Mesenteric fat pad (tissue), 1 donor: ENCODE data around the gene RAD54L. TPM values are rescaled to one million over a fixed set of nuclear protein-coding genes. Genes with fewer than 3 reads are reported as not detected.
"Not testable (repeated sequence)": the region's sequence is repeated elsewhere in the genome, so short reads cannot be mapped to it uniquely, and the experiment has no call there.

ENCODE experiments used
- DNase-seq: peaks from one replicate; pipeline ENCODE4 v3.0.0-alpha.2; 2020; ENCODE audit warnings: low spot score
- long read RNA-seq: library from polyadenylated mRNA; unstranded; transcript quantifications from one replicate; pipeline ENCODE4 v2.0.0, GENCODE V29; 2020
- total RNA-seq: library from RNA; stranded (reverse); fragmentation: NEBNext Ultra II Directional; extraction: Animal tissue kit (Norgen Biotek cat#: 25700); gene quantifications from one replicate; pipeline ENCODE4 v1.2.1, GENCODE V29; 2021
- donor health status: DM: yes; HTN: yes; CAD: no.

RAD54L gene
- total RNA-seq = not detected
- long read RNA-seq, partial matches to known transcripts = 0 of 1 reads
- long read RNA-seq, other reads (novel, unspliced or antisense) = 0 of 1 reads

DNA sequence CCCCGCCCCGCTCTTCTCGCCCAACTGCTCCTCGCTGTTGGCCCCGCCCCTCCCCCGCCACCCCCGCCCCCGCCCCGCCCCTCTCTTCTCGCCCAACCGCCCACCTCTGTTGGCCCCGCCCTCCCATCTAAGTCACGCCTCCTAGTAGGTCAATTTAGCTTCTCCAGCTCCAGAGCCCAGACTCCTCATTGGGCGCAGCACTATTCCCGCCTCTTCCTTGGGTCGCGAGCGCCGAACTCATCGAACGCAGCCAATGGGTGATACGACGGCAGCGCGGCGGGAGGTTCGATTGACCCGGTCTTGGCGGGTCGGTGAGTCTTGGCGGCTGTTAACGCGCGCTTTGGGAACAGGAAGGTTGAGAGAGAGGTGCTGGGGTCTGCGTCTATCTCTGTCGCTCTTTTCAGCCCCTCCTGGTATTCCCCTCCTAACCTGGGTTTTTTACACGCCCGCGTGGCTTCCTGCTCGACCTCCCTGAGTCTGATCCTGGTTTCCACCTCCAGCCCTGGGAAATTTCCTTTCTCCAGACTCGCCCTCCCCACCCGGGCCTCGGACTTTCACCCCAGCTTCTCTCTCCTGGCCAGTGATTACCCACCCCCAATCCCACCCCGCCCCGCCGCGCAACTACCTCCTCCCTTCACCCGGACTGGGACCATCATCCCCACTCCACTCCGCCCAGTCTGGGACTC lies at the start of gene RAD54L:
TSS of gene RAD54L (plus strand) at position 328 of the 686 bp plus-strand sequence. CDS start 643 bp downstream, outside the sequence.
- peak; percentile 96 for DNase-seq

DNA sequence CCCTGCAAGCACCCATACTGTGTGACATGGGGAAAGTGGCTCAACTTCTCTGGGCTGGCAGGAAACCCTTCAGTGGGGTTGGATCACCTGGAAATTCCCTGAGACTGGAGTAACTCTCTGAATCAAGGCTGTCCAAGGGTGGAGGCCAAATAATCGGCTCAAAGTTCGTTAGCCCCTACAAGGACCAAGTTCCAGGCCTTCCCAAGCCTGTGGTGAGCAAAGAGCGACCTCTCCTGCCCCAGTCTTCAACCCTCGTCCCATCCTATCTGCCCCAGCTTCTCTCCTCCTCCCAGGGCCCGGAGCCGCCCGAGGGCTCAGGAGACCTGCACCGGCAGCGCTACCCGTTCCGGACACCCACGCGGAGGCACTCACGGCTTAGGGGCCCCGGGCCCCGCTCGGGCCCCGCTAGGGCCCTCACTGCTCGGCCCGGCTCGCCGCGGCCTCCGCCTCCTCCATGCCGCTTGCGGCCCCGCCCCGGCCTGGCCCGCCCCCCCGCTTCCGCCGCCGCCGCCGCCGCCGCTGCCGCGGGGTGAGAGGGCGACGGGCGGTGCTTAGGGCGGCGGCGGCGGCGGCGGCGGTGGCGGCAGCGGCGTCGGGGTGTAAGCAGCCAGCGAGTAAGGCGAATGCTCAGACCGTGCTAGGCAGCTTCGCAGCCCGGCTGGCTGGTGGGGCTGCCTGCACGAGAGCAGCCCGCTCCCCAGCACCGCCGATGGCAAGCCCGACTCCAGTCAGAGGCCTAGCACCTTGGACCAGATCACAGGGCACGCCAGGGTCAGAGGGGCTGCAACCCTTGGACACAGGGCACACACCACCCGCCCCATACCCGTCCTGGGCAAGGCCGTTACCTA lies 49.4 kb upstream of the RAD54L start, which contains the start of gene POMGNT1:
TSS of gene POMGNT1 (minus strand) at position 471 of the 848 bp plus-strand sequence. CDS start 613 bp downstream, outside the sequence.
- no peak for DNase-seq

DNA sequence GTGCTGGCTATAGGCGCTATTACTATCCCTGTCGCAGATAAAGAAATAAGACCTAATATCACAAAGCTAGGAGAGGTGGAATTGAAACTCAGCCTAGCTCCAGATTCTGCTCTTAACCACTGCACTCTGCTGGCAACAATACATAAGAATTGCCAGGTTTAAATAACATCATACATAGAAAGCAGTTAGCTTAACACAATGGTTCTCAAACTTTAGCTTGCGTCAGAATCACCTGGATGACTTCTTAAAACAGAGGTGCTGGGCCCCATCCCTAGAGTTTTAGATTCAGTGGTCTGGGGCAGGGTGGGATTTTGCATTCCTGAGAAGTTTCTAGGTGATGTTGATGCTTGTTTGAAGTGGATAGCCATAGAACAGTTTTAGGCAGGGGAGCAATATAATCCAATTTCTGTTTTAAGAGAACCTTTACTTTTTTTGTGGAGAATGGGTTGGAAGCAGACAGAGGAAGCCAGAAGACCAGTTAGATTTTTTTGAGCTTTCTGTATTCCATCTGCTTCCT lies 48.3 kb upstream of the RAD54L start:
- DNase-seq = no peak

DNA sequence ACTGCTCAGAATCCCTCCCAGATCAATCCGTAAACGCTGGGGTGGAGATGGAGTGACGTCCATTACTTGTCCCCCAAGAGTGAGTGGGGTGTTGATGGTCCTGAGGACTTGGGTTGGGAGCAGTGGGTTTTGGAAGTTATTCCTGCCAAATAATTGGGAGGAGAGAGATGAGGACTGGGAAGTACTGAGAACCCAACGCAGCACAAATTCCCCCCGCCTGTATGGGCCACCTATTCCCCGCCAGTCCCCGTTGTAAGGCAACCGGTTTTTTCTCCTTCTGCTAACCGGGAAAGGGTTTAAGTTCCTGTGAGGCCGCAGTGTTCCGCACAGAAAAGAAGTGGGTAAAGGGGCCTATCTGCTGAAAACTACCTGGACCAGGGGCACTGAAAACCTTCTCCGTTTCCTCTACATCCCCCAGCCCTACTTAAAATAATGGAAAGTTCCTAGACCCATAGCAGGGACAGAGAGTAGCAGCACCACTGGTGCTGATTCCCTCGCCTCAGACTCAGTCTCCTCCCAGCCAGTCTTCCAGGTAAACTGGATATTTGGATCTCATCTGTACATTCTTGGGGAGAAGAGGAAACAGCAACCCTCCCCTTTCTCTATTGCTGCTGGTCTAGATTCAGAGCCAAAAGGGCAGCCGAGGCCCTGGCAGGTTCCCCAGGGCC lies 43.7 kb upstream of the RAD54L start:
- no peak for DNase-seq

DNA sequence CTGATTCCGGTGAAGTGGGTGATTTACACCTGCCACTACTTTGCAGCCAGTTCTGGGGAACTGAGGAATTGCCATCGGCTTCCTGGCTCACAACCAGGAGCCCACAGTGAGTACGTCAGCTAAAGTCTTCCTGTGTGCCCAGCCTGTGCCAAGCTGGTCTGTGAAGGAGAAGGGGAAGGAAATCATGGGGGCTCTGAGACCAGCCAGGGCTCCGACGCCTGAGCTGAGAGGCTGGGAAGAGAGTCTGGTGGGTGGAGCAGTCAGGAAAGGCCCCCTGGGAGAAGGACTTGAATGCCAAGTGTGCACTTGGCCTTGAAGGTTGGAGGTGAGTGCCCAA lies 43.2 kb upstream of the RAD54L start:
- no peak for DNase-seq

DNA sequence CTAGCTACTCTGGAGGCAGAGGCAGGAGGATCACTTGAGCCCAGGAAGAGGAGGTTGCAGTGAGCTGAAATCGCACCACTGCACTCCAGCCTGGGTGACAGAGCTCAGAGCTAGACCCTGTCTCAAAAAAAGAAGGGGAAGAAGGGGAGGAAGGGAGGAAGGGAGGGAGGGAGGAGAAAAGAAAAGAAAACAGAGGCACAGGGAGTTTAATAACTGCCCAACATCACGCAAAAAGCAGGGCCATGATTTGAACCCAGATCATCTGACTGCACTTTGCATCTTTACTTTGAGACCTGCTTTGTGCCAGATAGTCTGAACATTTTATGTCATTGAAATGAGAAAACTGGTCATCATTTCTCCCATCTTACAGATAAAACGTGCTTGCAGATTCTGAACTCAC lies 42.4 kb upstream of the RAD54L start:
- DNase-seq = no peak

DNA sequence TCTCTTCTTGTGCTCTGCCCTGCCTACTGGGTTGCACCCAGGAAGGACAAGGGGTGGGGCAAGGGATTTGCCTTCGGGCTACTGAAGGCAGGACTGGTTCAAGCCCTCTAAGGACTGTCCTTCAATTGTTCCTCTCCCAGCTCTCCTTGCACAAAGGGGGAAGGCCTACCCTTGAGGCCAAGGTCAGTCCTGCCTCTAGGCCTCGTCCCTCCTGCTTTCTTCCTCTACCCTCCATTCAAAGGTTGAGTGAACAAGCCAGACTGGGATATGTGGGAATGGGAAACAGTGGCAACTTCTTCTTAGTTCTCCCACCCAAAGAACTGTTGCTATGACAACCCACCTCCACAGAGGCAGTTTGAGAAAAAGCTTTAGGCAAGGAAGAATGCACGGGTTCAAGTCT lies 41.8 kb upstream of the RAD54L start:
- no peak for DNase-seq

DNA sequence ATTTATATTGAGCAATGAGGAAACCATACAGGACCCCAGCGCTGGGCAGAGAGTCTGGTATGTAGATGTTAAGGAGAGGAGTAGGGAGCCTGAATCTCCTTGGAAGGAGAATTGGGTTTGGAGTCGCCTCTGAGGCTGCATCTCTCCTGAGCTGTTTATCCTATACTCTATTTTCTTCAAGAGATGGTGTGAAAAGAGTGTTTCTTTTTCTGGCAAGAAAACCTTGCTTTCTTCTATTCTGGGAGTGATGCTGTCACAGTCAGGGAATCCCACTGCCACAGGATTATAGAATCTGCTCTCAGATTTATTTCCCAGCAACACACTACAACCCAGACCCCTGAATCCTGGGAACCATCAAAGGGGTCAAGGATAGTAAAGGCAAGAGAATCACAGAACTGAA lies 41.2 kb upstream of the RAD54L start:
- DNase-seq = no peak

DNA sequence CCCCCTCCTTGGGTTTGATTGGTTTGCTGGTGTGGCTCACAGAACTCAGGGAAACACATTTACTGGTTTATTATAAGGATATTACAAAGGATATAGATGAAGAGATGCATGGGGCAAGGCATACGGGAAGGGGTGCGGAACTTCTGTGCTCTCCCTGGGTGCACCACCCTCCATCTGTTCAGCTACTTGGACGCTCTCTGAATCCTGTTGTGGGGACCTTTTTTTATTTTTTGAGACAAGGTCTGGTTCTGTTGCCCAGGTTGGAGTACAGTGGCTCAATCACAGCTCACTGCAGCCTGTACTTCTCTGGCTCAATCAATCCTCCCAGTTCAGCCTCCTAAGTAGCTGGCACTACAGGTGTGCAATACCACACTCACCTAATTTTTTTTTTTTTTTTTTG lies 37.0 kb upstream of the RAD54L start:
- no peak for DNase-seq

DNA sequence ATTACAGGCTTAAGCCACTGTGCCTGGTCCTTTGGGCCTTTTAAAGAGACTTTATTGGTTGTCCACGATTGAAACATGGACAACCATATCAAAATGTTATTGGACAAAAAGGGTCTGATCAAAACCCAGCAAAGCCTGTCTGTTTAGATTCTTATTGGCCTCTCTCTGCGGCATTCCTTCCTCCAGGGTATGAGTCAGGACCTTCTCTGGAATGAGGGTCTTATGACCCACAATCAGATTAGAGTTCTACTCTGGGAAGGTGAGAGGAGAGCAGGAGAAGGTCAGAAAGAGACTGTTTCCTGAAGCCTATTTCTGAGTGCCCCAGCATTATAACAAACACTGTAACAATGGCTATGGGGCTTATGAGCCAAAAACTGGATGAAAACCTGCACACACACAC lies 36.5 kb upstream of the RAD54L start:
- DNase-seq = no peak

DNA sequence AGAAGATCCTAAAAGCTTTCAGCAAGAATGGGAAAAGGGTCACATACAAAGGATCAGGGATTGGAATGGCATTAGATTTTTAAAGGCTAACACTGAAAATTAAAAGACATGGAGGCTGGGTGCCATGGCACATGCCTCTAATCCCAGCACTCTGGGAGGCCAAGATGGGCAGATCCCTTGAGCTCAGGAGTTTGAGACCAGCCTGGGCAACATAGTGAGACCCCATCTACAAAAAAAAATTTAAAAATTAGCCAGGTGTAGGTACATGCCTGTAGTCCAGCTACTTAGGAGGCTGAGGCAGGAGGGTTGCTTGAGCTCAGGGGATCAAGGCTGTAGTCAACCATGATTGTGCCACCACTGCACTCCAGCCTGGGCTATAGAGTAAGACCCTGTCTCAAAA lies 32.1 kb upstream of the RAD54L start:
- DNase-seq = no peak

DNA sequence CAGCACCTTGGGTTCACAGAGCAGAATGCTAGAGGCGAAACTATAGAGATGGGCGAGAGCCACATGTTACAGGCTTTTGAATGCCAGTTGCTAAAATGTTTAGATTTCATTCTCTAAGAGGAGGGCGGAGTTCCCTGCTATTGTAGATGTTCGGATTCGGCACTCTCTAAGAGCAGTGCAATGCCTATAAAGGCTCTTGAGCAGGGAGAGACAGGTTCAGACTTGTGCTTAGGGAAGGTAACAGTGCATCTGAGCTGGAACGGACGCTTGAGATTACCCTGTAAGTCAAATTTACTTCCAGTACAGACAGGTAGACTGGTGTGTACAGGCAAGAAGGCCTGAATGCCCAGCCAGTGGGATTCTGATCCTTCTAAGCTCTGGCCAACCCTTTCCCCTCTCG lies 29.1 kb upstream of the RAD54L start:
- no peak for DNase-seq

DNA sequence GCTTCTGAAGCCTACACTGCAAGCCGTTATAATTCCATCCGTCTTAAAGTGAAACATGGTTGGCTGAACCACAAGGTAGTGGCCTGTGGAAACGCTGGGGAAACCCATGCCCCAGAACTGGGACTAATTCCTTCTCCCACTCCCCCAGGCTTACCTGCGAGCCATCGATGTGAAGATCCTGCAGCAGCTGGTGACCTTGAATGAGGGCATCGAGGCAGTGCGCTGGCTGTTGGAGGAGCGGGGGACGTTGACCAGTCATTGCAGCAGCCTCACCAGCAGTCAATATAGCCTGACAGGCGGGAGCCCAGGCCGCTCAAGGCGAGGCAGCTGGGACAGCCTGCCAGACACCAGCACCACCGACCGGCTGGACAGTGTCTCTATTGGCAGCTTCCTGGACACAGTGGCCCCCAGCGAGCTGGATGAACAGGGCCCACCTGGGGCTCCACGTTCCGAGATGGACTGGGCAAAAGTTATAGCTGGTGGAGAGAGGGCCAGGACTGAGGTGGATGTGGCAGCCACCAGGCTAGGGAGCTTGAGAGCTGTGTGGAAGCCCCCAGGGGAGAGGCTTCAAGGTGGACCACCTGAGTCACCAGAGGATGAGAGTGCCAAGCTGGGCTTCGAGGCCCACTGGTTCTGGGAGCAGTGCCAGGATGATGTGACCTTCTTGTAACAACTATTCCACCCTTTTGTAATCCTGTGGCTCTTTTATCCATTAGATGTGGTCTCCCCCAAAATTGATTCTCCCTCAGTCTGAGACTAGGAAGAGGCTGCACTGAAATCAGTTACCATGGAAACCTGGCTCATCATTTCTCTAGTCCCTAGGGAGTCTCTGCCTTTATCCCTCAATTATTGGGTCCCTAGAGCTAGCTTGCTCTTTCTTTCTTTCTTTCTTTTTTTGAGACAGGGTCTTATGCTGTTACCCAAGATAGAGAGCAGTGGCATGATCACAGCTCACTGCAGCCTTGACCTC lies 27.7 kb upstream of the RAD54L start:
- DNase-seq = no peak

DNA sequence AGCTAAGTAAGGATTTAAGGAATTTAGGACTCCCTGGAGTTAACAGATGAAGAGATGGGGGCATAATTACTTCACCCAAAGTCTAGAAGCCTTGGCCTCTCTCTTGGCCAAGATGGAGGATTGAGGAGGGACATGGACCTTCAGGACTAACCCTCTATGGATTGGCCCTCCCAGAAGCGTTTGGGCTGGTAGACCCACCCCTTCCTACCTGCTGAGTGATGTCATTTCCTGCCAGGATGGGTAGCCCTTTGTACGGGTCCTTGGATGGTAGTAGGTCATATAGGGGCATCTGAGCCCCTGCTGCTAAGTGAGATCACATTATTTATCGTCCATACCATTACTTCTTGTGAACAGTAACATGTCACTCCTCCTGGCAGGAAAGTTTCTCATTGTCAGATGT lies 26.8 kb upstream of the RAD54L start:
- DNase-seq = no peak

DNA sequence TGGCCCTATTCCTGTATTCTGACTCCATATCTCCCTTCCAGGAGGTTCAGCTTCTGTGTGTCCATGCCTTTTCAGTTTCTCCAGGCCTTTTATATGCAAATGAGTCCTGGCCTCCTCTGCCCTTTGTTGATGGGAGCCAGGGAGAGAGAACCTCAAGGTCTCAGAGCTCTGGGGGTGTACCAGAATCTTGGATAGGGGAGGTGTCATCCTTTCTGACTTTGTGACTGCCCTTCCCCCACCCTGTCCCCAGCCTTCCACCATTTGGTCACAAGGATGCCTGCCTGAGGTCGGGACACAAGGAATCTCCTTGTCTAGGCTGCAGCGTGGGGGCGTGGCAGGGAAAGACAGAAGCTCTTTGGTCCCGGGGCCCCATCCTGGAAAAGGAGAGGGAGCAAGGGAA lies 25.8 kb upstream of the RAD54L start:
- DNase-seq = no peak

DNA sequence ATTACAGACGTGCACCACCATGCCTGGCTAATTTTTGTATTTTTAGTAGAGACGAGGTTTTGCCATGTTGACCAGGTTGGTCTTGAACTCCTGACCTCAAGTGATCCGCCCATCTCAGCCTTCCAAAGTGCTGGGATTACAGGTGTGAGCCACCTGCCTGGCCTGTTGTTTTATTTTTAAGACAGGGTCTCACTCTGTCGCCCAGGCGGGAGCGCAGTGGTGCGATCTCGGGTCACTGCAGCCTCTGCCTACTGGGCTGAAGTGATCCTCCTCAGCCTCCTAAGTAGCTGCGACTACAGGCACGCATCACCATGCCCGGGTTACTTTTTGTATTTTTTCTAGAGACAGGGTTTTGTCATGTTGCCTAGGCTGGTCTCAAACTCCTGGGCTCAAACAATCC lies 24.5 kb upstream of the RAD54L start:
- DNase-seq = not testable (repeated sequence)

DNA sequence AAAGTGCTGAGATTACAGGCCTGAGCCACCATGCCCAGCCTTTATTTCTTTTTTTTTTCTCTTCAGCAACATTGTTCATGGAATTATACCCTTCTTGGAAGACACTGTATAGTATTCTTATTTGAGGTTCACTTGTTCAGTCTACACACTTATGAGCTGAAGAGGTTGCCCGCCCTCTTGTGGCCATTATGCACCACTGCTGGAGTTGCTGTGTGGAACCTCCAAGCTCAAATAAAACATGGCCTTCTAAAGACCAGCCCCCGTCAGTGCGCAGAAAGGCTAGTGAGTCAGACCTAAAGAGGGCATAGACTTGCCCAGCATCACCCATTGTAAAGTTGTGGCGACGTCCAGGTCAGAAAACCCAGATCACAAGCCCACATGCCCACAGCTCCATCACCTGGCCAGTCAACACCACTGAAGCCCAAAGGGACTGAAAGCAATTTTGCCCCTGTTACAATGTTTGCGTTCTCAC lies 24.1 kb upstream of the RAD54L start:
- no peak for DNase-seq

DNA sequence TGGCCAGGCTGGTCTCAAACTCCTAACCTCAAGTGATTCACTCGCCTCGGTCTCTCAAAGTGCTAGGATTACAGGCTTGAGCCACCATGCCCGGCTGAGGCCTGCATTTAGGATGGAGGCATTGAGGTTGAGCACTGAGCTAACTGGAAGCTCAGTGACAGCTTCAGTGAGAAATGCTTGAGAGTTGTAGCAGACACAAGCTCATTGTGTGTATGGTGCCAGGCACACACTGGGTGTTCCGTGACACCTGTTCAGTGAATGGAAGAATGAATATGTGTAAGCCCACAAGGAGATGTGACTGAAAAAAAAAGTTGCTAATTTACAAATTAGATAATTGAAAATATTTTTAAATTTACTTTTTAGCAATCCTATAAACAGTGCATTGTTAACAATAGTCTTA lies 22.6 kb upstream of the RAD54L start:
- no peak for DNase-seq

DNA sequence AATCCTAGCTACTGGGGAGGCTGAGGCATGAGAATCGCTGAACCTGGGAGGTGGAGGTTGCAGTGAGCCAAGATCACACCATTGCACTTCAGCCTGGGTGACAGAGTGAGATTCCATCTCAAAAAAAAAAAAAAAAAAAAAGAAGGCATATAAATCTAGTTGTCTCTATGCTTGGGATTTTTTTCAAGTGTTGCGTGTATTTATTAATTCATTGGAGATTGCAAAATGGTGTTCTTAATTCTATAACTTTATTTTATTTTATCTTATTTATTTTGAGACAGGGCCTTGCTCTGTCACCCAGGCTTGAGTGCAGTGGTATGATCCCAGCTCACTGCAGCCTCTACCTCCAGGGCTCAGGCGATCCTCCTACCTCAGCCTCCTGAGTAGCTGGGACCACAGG lies 16.3 kb upstream of the RAD54L start:
- not testable (repeated sequence) for DNase-seq

DNA sequence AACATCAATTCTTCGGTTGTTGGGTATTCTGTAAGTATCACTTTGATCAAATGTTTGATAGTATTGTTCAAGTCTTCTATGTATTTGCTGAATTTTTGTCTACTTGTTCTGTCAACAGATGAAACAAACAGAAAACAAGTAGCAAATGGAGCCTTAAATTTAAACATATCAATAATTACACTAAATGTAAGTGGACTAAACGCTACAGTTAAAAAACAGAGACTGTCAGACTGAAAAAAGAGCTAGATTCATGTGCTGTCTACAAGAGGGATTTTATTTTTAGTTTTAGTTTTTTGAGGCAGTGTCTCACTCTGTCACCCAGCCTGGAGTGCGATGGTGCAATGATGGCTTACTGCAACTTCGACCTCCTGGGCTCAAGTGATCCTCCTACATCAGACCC lies 10.7 kb upstream of the RAD54L start:
- DNase-seq = no peak
